Testis (tissue), 3 donors: ENCODE data around the gene STAT6. TPM values are rescaled to one million over a fixed set of nuclear protein-coding genes. Genes with fewer than 3 reads are reported as not detected.

ENCODE experiments used
- DNase-seq: peaks from one replicate; pipeline ENCODE4 v3.0.0-alpha.2; 2019
- H3K27ac ChIP-seq, 2 donors: fragments of 200-600 bp; sonication (generic); one replicate each; pipeline ENCODE4 v1.5.1; 2019
- H3K27me3 ChIP-seq: fragments of 200-600 bp; sonication (generic); one replicate; pipeline ENCODE4 v1.5.1; 2019
- H3K36me3 ChIP-seq: fragments of 200-600 bp; sonication (generic); one replicate; pipeline ENCODE4 v1.5.1; 2017; ENCODE audit warnings: low read depth; ENCODE audit errors: missing control alignments
- H3K4me1 ChIP-seq: fragments of 200-600 bp; sonication (generic); one replicate; pipeline ENCODE4 v1.5.1; 2019
- H3K4me3 ChIP-seq, 2 donors: fragments of 200-600 bp; sonication (generic); one replicate each; pipeline ENCODE4 v1.5.1; 2017 to 2019
- H3K9me3 ChIP-seq: fragments of 200-600 bp; sonication (generic); one replicate; pipeline ENCODE4 v1.5.1; 2017
- CTCF ChIP-seq, 3 experiments: fragments of 450-650 bp in 2 of 3; fragments of 200-600 bp in 1 of 3; sonication (generic) in 1 of 3; IDR thresholded peaks; one replicate each; pipeline ENCODE4 v1.5.1; 2016 to 2019; ENCODE audit warnings: antibody characterized with exemption in 3 of 3, mild to moderate bottlenecking in 2 of 3, moderate library complexity in 1 of 3
- POLR2A ChIP-seq: fragments of 450-650 bp; IDR thresholded peaks from one replicate; pipeline ENCODE4 v1.6.1; 2017; ENCODE audit warnings: antibody characterized with exemption, mild to moderate bottlenecking, moderate library complexity
- WGBS, 2 donors: methylation state at CpG; one replicate each; pipeline ENCODE4 v1.1.5; 2018; 5-methylcytosine and 5-hydroxymethylcytosine counted together
- intact Hi-C: fragments of 100-400 bp; cut with DNase I; formaldehyde crosslinking; loops from one replicate; pipeline ENCODE4 v1.15.1; 2023; ENCODE audit warnings: low total_unique reads
- polyA plus RNA-seq: library from polyadenylated mRNA; stranded (reverse); fragments of 350-450 nt; fragmentation: Illumina TruSeq; extraction: RNeasy Lipid Tissue Mini Kit (QIAGEN cat#74804); gene quantifications from one replicate; pipeline ENCODE4 v1.2.3, GENCODE V29; 2014; ENCODE audit warnings: low read depth, low replicate concordance; ENCODE audit not compliant: insufficient read depth
- total RNA-seq, 2 donors: library from RNA; depleted of rRNA; stranded (reverse); fragments of >200 nt; gene quantifications; one replicate each; pipeline ENCODE4 v1.2.3, GENCODE V29; 2016

Gene STAT6
- total and polyA plus RNA-seq, 3 donors from 2014 or later: 53.2 to 81.5 (median 66.2) TPM

DNA sequence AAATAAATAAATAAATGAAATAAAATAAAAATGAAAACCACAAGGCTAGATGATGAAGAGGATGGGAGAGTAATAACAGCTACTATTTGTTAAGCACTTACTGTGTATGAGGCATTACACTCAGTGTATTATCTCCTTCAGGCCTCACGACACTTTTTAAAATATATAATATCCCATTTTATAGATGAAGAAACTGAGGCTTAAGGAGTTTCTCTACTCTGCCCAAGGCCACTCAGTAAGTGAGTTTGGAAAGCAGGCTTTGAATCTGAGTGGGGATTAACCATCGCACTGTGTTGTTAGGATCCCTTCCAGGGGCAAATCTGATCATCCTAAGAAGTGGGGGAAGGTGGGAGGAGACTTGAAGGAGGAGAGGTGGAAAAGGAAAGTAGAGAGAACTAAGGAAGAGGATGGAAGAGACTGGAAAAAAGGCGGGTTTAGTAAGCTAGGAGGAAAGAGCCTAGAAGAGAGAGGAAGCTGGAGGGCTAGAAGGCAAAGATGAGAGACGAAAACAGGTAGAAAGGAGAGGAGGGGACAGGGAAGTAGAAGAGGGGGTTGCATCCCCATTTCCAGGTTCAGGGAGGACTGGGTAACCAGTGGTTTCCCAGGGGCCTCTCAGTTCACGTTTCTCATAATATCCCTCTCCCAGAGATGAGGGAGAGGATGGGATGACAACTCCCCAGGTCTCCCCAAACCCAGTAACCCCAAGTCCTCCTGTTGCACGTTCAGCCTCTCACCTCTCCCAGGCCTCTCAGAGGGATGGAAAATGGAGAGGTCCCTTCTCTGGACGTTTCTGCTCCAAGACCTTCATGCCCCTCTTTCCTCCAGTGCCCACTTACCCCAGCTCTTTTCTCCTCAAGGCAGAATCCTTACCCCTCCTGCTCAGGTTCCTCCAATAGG, 1.7 kb downstream of the STAT6 start:
- H3K4me1 ChIP-seq: peaks cover 12% of the 10 kb centered on the region
- H3K27me3 ChIP-seq: no peaks in the 10 kb centered on the region
- no peaks in the 10 kb centered on the region for H3K36me3 ChIP-seq
- H3K27ac ChIP-seq: peak overlapping the region in 1 of 2 donors; percentile 99
- H3K4me3 ChIP-seq: peak overlapping the region in 1 of 2 donors; percentile 67
- intact Hi-C loops: loop anchor here (5.0 kb wide), 1 partner anchor 42 kb away; no protein-coding TSS in a partner anchor
- DNase-seq: no peak
- WGBS, 2 donors: 49 to 57% methylated on average over 7 of the region's 7 CpGs
- H3K9me3 ChIP-seq: no peaks in the 10 kb centered on the region
- TF ChIP-seq POLR2A (no peak), CTCF (IDR thresholded peaks at IDR 0.05) (no peak)

GRCh38 chr12:57107456-57108155, 3.6 kb downstream of the STAT6 start:
- Histone ChIP-seq H3K4me3 (no peak overlapping the region), H3K36me3 (no peaks in the 10 kb centered on the region), H3K27ac (no peak overlapping the region), H3K4me1 (peaks cover 12% of the 10 kb centered on the region), H3K9me3 (no peaks in the 10 kb centered on the region), H3K27me3 (no peaks in the 10 kb centered on the region)
- TF ChIP-seq CTCF (IDR thresholded peaks at IDR 0.05) (no peak), POLR2A (no peak)
- intact Hi-C loops: no loop called here
- WGBS, 2 donors: 76 to 85% methylated on average over 6 to 7 of the region's 7 CpGs
- no peak for DNase-seq

GRCh38 chr12:57106021-57106708, 5.0 kb downstream of the STAT6 start:
- Histone ChIP-seq H3K27me3 (no peaks in the 10 kb centered on the region), H3K36me3 (no peaks in the 10 kb centered on the region), H3K27ac (no peak overlapping the region), H3K9me3 (no peaks in the 10 kb centered on the region), H3K4me3 (no peak overlapping the region), H3K4me1 (peaks cover 12% of the 10 kb centered on the region)
- TF ChIP-seq POLR2A (no peak), CTCF (IDR thresholded peaks at IDR 0.05) (no peak)
- WGBS, 2 donors: 76 to 82% methylated on average over 7 to 9 of the region's 9 CpGs
- DNase-seq: no peak
- intact Hi-C loops: no loop called here

DNA sequence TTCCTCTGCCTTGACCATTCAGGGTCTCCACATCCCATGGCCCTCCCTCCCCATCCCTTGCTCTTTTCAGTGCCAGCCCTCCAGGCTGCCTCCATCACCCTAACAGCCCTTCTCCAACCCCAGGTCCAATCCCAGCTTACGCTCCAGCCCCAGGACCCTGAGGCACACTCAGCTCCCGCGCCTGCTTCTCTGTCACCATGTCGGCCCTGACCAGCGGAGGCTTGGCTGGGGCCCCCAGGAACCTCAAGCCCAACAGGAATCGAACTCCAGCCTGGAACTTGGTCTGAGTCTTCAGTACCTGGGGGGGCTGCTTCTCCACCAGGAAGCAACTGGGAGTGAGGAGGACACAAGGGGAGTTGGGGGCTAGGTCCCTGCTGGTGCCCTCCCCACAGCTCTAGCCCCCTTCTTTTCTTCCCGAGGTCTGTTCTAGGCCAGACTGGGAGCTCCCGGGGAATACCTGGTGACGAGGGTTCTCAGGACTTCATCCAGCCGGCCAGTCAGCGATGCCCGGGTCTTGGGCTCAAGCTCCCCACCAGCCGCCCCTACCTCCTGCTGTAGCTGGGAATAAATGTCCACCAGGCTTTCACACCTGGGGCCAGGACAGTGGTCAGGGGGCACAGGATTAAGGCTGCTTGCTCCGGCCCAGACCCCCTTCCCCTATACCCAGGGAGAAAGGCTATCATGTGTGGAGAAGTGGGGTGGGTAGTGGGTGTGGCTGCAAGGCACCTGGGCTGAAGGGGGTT, 6.0 kb downstream of the STAT6 start:
- Histone ChIP-seq H3K9me3 (no peaks in the 10 kb centered on the region), H3K27me3 (no peaks in the 10 kb centered on the region), H3K27ac (no peak overlapping the region), H3K4me1 (peaks cover 12% of the 10 kb centered on the region), H3K36me3 (no peaks in the 10 kb centered on the region), H3K4me3 (no peak overlapping the region)
- no peak for DNase-seq
- WGBS, 2 donors: 90 to 97% methylated on average over 11 to 14 of the region's 14 CpGs
- intact Hi-C loops: no loop called here
- TF ChIP-seq POLR2A: no peak
- no peak for TF ChIP-seq CTCF (IDR thresholded peaks at IDR 0.05)
